HCT116 (cell line): ENCODE data around the gene ZMYND19. TPM values are rescaled to one million over a fixed set of nuclear protein-coding genes. Genes with fewer than 3 reads are reported as not detected.
A peak's percentile ranks its signal among the peaks of the same experiment; 100 is the strongest.

Experiments used
- ATAC-seq: fragments of 200-7000 bp; cut with Tn5 transposase; 2 replicates; pipeline ENCODE4 v1.9.1; 2020; ENCODE audit warnings: mild to moderate bottlenecking, moderate library complexity
- BruUV-seq: library from RNA; stranded (reverse); fragments of 400-500 nt; replicated peaks from 2 replicates; lab custom pipeline; 2021; lab: Mats Ljungman, UMichigan
- CTCF ChIA-PET: fragments of 300-600 bp; sonication (Branson Sonifier 250); formaldehyde crosslinking; loops from one replicate; lab custom pipeline; 2021; ENCODE audit warnings: antibody characterized with exemption; lab: Charles Lee
- POLR2A ChIA-PET: fragments of 300-600, 350-600 bp; sonication (Branson Sonifier 250); formaldehyde crosslinking; loops from one replicate; lab custom pipeline; 2021; ENCODE audit warnings: antibody characterized with exemption; lab: Charles Lee
- RAD21 ChIA-PET, 2 experiments: fragments of 300-600 bp; sonication (Branson Sonifier 250); formaldehyde crosslinking; loops; one replicate each; lab custom pipeline; 2023; ENCODE audit warnings: low total read pairs in 2 of 2; ENCODE audit not compliant: uncharacterized antibody in 2 of 2, unreplicated experiment in 2 of 2, low non-redundant PET in 1 of 2; lab: Charles Lee
- DNase-seq: peaks from one replicate; pipeline ENCODE4 v3.0.0-alpha.2; 2010; ENCODE audit warnings: low read depth, low spot score
- H2AFZ ChIP-seq: fragments of 200-600 bp; shearing (Covaris generic), sonication (generic); 2 replicates; pipeline ENCODE4 v1.6.1; 2017; ENCODE audit warnings: low read depth, mixed run types, mixed read lengths, antibody characterized with exemption, low read length; ENCODE audit not compliant: poor library complexity, severe bottlenecking
- H3K27ac ChIP-seq: 2 replicates; pipeline ENCODE4 v1.5.1; 2012; ENCODE audit warnings: low read depth, low read length
- H3K27me3 ChIP-seq: fragments of 200-600 bp; sonication (generic); 2 replicates; pipeline ENCODE4 v1.6.1; 2016; ENCODE audit warnings: mixed run types, low read length, mixed read lengths; ENCODE audit not compliant: insufficient read depth
- H3K36me3 ChIP-seq, 2 experiments: fragments of 200-500 bp in 1 of 2; fragments of 200-600 bp in 1 of 2; sonication (Bioruptor generic) in 1 of 2; sonication (generic) in 1 of 2; 2 replicates each; pipeline versions ENCODE4 v1.5.1 to v1.6.1; 2014 to 2016; ENCODE audit warnings: low read length in 2 of 2, inconsistent platforms in 1 of 2, mixed read lengths in 1 of 2, mixed run types in 1 of 2; ENCODE audit not compliant: insufficient read depth in 2 of 2, control insufficient read depth in 1 of 2
- H3K4me1 ChIP-seq, 2 experiments: fragments of 200-600 bp in 1 of 2; sonication (generic) in 1 of 2; 2 replicates each; pipeline versions ENCODE4 v1.5.1 to v1.6.1; 2012 to 2017; ENCODE audit warnings: low read length in 2 of 2, inconsistent platforms in 1 of 2, mild to moderate bottlenecking in 1 of 2, mixed read lengths in 1 of 2, mixed run types in 1 of 2, moderate library complexity in 1 of 2; ENCODE audit not compliant: insufficient read depth in 2 of 2, control insufficient read depth in 1 of 2
- H3K4me2 ChIP-seq: fragments of 200-600 bp; sonication (generic); 2 replicates; pipeline ENCODE4 v1.6.1; 2017; ENCODE audit warnings: mixed run types, low read length, mixed read lengths
- H3K4me3 ChIP-seq, 2 experiments: fragments of 200-600 bp in 1 of 2; sonication (generic) in 1 of 2; replicated peaks in 1 of 2; 2 replicates each; pipeline ENCODE4 v1.5.1; 2011 to 2016; ENCODE audit warnings: low read length in 2 of 2, control low read depth in 1 of 2, low read depth in 1 of 2, mild to moderate bottlenecking in 1 of 2, mixed read lengths in 1 of 2, mixed run types in 1 of 2
- H3K79me2 ChIP-seq: fragments of 200-600 bp; sonication (generic); 2 replicates; pipeline ENCODE4 v1.6.1; 2017; ENCODE audit warnings: mild to moderate bottlenecking, mixed run types, low read length, moderate library complexity, mixed read lengths; ENCODE audit not compliant: insufficient read depth
- H3K9ac ChIP-seq: fragments of 200-600 bp; sonication (generic); 2 replicates; pipeline ENCODE4 v1.6.1; 2016; ENCODE audit warnings: low read length, mixed read lengths
- H3K9me2 ChIP-seq: fragments of 200-600 bp; sonication (generic), shearing (Covaris generic); 2 replicates; pipeline ENCODE4 v1.6.1; 2017; ENCODE audit warnings: mixed run types, mild to moderate bottlenecking, moderate library complexity; ENCODE audit not compliant: insufficient read depth
- H3K9me3 ChIP-seq, 2 experiments: fragments of 200-500 bp in 1 of 2; fragments of 200-600 bp in 1 of 2; sonication (Bioruptor generic) in 1 of 2; sonication (generic) in 1 of 2; 2 replicates each; pipeline ENCODE4 v1.6.1; 2014 to 2017; ENCODE audit warnings: low read length in 2 of 2, mixed read lengths in 2 of 2, inconsistent platforms in 1 of 2, low read depth in 1 of 2, mild to moderate bottlenecking in 1 of 2, mixed run types in 1 of 2, moderate library complexity in 1 of 2; ENCODE audit not compliant: control insufficient read depth in 1 of 2, insufficient read depth in 1 of 2
- H4K20me1 ChIP-seq: fragments of 200-600 bp; sonication (generic), shearing (Covaris generic); 2 replicates; pipeline ENCODE4 v1.6.1; 2017; ENCODE audit warnings: mixed run types, mild to moderate bottlenecking, moderate library complexity; ENCODE audit not compliant: insufficient read depth
- ATF3 ChIP-seq: IDR thresholded peaks from 2 replicates; pipeline ENCODE4 v1.6.1; 2012
- CBX3 ChIP-seq: IDR thresholded peaks from 2 replicates; pipeline ENCODE4 v1.6.1; 2012; ENCODE audit warnings: low read depth
- CEBPB ChIP-seq: IDR thresholded peaks from 2 replicates; pipeline ENCODE4 v1.6.1; 2012; ENCODE audit warnings: low read depth
- CTCF ChIP-seq, 3 experiments: fragments of 200-600 bp in 1 of 3; sonication (generic) in 1 of 3; IDR thresholded peaks in 2 of 3; conservative IDR thresholded peaks in 1 of 3; 2 replicates each; pipeline ENCODE4 v1.5.1; 2012 to 2017; ENCODE audit warnings: low read depth in 2 of 3, low read length in 2 of 3, antibody characterized with exemption in 1 of 3, borderline replicate concordance in 1 of 3, control low read depth in 1 of 3, mild to moderate bottlenecking in 1 of 3, mixed read lengths in 1 of 3, mixed run types in 1 of 3, moderate library complexity in 1 of 3; ENCODE audit not compliant: insufficient read depth in 1 of 3
- EGR1 ChIP-seq: IDR thresholded peaks from 2 replicates; pipeline ENCODE4 v1.6.1; 2012; ENCODE audit warnings: low read depth
- ELF1 ChIP-seq: IDR thresholded peaks from 2 replicates; pipeline ENCODE4 v1.6.1; 2012; ENCODE audit warnings: low read depth, borderline replicate concordance
- EZH2 ChIP-seq: fragments of 200-600 bp; sonication (generic); IDR thresholded peaks from 2 replicates; pipeline ENCODE4 v1.6.1; 2017; ENCODE audit warnings: antibody characterized with exemption, mixed run types
- EZH2phosphoT487 ChIP-seq: fragments of 200-600 bp; IDR thresholded peaks from 2 replicates; pipeline ENCODE4 v1.6.1; 2018; ENCODE audit warnings: antibody characterized with exemption, borderline replicate concordance
- FOSL1 ChIP-seq: IDR thresholded peaks from 2 replicates; pipeline ENCODE4 v1.6.1; 2012; ENCODE audit warnings: low read depth
- JUND ChIP-seq: IDR thresholded peaks from 2 replicates; pipeline ENCODE4 v1.6.1; 2012
- MAX ChIP-seq: IDR thresholded peaks from 2 replicates; pipeline ENCODE4 v1.6.1; 2012
- POLR2A ChIP-seq: IDR thresholded peaks from 2 replicates; pipeline ENCODE4 v1.7.0; 2011; ENCODE audit warnings: borderline replicate concordance; ENCODE audit not compliant: insufficient read depth, insufficient read length; ENCODE audit errors: extremely low read depth
- SP1 ChIP-seq: IDR thresholded peaks from 2 replicates; pipeline ENCODE4 v1.6.1; 2012; ENCODE audit warnings: low read depth
- SRF ChIP-seq: IDR thresholded peaks from 2 replicates; pipeline ENCODE4 v1.6.1; 2012; ENCODE audit warnings: low read depth
- TCF7L2 ChIP-seq: IDR thresholded peaks from 2 replicates; pipeline ENCODE4 v1.7.0; 2011; ENCODE audit warnings: borderline replicate concordance, inconsistent platforms; ENCODE audit not compliant: insufficient read depth, insufficient read length; ENCODE audit errors: extremely low read depth
- YY1 ChIP-seq: IDR thresholded peaks from 2 replicates; pipeline ENCODE4 v1.6.1; 2011; ENCODE audit warnings: low read length, low read depth, moderate library complexity, mild to moderate bottlenecking; ENCODE audit not compliant: insufficient replicate concordance; ENCODE audit errors: extremely low read depth
- ZFX ChIP-seq: fragments of 450-650 bp; IDR thresholded peaks from 2 replicates; pipeline ENCODE4 v1.6.1; 2017
- ZNF274 ChIP-seq: fragments of 200-500 bp; sonication (Bioruptor generic); IDR thresholded peaks from 2 replicates; pipeline ENCODE4 v1.6.1; 2014; ENCODE audit warnings: mild to moderate bottlenecking, low read depth, low read length, inconsistent platforms
- intact Hi-C: fragments of 100-400 bp; cut with micrococcal nuclease; formaldehyde crosslinking; loops from 2 replicates; pipeline ENCODE4 v1.10.0; 2022
- total RNA-seq: library from RNA; stranded (reverse); gene quantifications from one replicate; pipeline ENCODE4 v1.2.1, GENCODE V29; 2021; ENCODE audit not compliant: unreplicated experiment

The ZMYND19 gene
- total RNA-seq, 1 experiment from 2014 or later, result 57.4 TPM

- Histone ChIP-seq H3K4me2 (peak overlapping the region; percentile 100), H3K4me3 (peak overlapping the region; percentile 29 to 62), H3K27me3 (no peaks in the 10 kb centered on the region), H3K79me2 (peaks cover 50% of the 10 kb centered on the region), H3K9ac (peak overlapping the region; percentile 92), H2AFZ (no peak overlapping the region), H3K4me1 (peaks cover 41 to 65% of the 10 kb centered on the region in 2 experiments), H3K27ac (peak overlapping the region; percentile 99), H3K9me2 (no peaks in the 10 kb centered on the region), H3K36me3 (peaks cover 2 to 26% of the 10 kb centered on the region in 2 experiments; a peak in 2 of 4 replicates), H3K9me3 (no peaks in the 10 kb centered on the region), H4K20me1 (no peaks in the 10 kb centered on the region)
- CTCF ChIA-PET, result interaction anchor here (0.9 kb wide), 1 partner anchor 190 kb away, joined by 3 read pairs; the partner anchor contains the start of genes EXD3 and NOXA1
- no peak for DNase-seq
- peak; percentile 7 for ATAC-seq
- POLR2A ChIA-PET, result interaction anchor here (1.1 kb wide), 1 partner anchor 326 kb away, joined by 3 read pairs; no protein-coding TSS in a partner anchor
- RAD21 ChIA-PET, result no interaction called here
- intact Hi-C loops, result loop anchor here (5.0 kb wide), 1 partner anchor 35 kb away; the partner anchor contains the start of gene DPH7
- BruUV-seq, result TSS peak; percentile 37
- TF ChIP-seq SRF (no peak), EZH2phosphoT487 (no peak), EGR1 (no peak), TCF7L2 (no peak), ZNF274 (no peak), JUND (no peak), ELF1 (no peak), MAX (no peak), CBX3 (no peak), ZFX (no peak), CEBPB (no peak), ATF3 (no peak), SP1 (no peak), YY1 (no peak), POLR2A (no peak), FOSL1 (no peak), CTCF (IDR thresholded peaks at IDR 0.05 in 2 of 3, conservative IDR thresholded peaks at IDR 0.05 in 1 of 3; ENCODE audit: borderline replicate concordance in 1 of 3, insufficient read depth in 1 of 3, low read depth in 2 of 3, low read length in 2 of 3) (no peak), EZH2 (no peak)
Observed at GRCh38 chr9:137612741-137613142, 22.4 kb upstream of the ZMYND19 start.
